Stimulated activated naive B cell treated with anti-CD40 and anti-IgM and Interleukin-4, amounts not matched to agents 10 μg/mL and 1 μg/mL and 100 μg/mL, for 72 hours (primary cell): Measurements from ENCODE around the gene IQCE.

Experiments
- ATAC-seq, 2 donors: fragments of 150-1000 bp; cut with Tn5 transposase; replicated peaks; 2 replicates each; pipeline ENCODE4 v1.10.0; 2021; ENCODE audit warnings: moderate library complexity in 1 of 2
- DNase-seq: peaks from one replicate; pipeline ENCODE4 v3.0.0; 2021
- H3K27ac Mint-ChIP-seq: one replicate; pipeline ENCODE4 v1.8.0; 2022; ENCODE audit warnings: mild to moderate bottlenecking, mixed read lengths
- H3K27me3 Mint-ChIP-seq, 2 donors: one replicate each; pipeline ENCODE4 v1.8.0; 2022; ENCODE audit warnings: mixed read lengths in 2 of 2
- H3K36me3 Mint-ChIP-seq, 2 donors: one replicate each; pipeline ENCODE4 v1.8.0; 2022; ENCODE audit warnings: mixed read lengths in 2 of 2, mild to moderate bottlenecking in 1 of 2
- H3K4me1 Mint-ChIP-seq, 2 donors: one replicate each; pipeline ENCODE4 v1.8.0; 2022; ENCODE audit warnings: mixed read lengths in 2 of 2, mild to moderate bottlenecking in 1 of 2
- H3K4me3 Mint-ChIP-seq, 2 donors: one replicate each; pipeline ENCODE4 v1.8.0; 2022; ENCODE audit warnings: mild to moderate bottlenecking in 2 of 2, mixed read lengths in 2 of 2, moderate library complexity in 1 of 2
- H3K9me3 Mint-ChIP-seq, 2 donors: one replicate each; pipeline ENCODE4 v1.8.0; 2022; ENCODE audit warnings: mixed read lengths in 2 of 2, mild to moderate bottlenecking in 1 of 2

Gene IQCE

DNA sequence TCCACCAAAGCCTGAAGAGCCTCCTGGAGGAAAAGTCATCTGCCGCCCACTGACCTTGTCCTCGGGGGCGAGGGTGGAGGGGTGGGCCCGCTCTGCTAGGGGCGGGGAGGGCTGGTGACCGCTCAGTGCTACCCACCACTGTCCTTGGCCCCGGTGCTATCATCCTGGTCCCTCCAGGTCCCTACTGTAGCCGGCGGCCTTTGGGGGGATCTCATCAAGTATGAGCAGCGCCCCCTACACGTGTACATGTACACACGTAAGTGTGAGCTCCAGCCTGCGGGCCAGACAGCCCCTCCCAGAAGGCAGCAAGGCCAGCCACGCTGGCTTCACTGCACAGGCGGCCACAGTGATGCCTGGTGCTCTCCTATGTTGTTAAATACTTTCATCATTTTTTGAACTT is 92.6 kb downstream of the IQCE start:
- no peaks in the 10 kb centered on the region for H3K27me3 Mint-ChIP-seq
- peaks cover 2 to 13% of the 10 kb centered on the region in 2 donors for H3K4me1 Mint-ChIP-seq
- H3K4me3 Mint-ChIP-seq = no peak overlapping the region
- H3K9me3 Mint-ChIP-seq = no peaks in the 10 kb centered on the region
- ATAC-seq = peak in 1 of 2 donors; percentile 62
- H3K27ac Mint-ChIP-seq = no peak overlapping the region
- DNase-seq = no peak
- peaks cover 31 to 38% of the 10 kb centered on the region in 2 donors for H3K36me3 Mint-ChIP-seq

DNA sequence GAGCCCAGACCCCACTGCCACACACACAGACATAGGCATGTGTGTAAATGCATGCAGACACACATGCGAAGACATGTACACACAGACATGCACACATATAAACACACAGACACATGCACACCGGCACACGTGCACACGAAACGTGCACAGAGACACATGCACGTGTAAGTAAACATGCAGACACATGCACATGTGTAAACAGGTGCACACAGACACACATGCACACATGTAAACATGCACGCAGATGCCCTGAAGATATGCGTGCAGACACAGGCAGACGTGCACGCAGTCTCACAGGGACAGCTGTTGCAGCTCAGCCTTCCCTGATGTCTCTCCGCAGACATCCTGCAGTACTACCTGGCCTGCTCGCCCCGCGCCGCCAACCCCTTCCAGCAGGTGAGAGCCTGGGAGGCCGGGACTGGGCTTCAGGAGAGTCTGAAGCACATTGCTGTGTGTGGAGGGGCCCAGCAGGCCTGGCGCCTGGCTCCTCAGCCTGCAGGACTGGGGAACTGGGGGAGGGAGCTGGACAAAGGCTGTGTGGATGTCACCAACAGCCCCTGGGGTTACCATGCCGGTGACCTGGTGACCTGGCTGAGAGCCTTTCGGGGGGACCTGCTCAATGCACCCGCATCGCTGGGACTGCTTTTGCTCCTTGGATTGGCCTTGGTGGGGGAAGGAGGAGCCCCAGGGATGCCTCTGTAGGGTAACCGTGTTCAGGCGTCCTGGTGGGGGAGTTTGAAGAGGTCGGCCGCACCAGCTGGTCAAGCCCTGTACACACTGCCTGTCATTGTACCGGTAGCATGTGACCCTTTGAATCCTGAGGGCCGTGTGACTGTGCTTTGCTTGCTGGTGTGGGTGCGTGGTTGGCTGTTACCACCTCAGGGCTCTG is 93.3 kb downstream of the IQCE start:
- no peak for DNase-seq
- Mint-ChIP-seq H3K4me1 (peaks cover 3 to 13% of the 10 kb centered on the region in 2 donors), H3K27me3 (no peaks in the 10 kb centered on the region), H3K9me3 (no peaks in the 10 kb centered on the region), H3K4me3 (no peak overlapping the region), H3K36me3 (peaks cover 36 to 37% of the 10 kb centered on the region in 2 donors), H3K27ac (no peak overlapping the region)
- ATAC-seq = no peak

DNA sequence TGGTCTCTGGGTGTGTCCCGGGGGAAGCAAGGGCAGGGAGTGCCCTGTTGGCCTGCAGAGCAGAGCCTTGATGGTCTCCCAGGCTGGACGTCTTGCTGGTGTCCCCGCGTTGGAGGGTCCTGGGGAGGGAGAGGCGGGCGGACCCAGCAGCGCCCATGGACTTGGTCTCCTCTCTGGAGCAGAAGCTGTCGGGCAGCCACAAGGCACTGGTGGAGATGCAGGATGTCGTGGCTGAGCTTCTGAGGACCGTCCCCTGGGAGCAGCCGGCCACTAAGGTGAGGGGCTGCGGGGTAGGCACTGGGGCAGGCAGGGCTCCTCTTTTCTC is 93.9 kb downstream of the IQCE start:
- no peak for ATAC-seq
- Mint-ChIP-seq H3K36me3 (peaks cover 37 to 41% of the 10 kb centered on the region in 2 donors), H3K4me3 (no peak overlapping the region), H3K27ac (no peak overlapping the region), H3K27me3 (no peaks in the 10 kb centered on the region), H3K9me3 (no peaks in the 10 kb centered on the region), H3K4me1 (peaks cover 6 to 13% of the 10 kb centered on the region in 2 donors)
- no peak for DNase-seq

DNA sequence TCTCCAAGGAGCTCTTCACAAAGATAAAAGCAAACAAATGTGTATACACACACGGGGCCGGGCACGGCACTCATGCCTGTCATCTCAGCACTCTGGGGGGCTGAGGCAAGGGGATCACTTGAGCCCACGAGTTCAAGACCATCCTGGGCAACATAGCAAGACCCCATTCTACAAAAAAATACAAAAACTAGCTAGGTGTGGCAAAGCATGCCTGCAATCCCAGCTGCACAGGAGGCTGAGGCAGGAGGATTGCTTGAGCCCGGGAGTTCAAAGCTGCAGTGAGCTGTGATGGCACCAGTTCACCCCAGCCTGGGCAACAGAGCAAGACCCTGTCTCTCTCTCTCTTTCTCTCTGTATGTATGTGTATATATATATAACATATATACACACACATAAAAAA is 95.3 kb downstream of the IQCE start:
- DNase-seq = no peak
- no peaks in the 10 kb centered on the region for H3K9me3 Mint-ChIP-seq
- H3K4me3 Mint-ChIP-seq = no peak overlapping the region

DNA sequence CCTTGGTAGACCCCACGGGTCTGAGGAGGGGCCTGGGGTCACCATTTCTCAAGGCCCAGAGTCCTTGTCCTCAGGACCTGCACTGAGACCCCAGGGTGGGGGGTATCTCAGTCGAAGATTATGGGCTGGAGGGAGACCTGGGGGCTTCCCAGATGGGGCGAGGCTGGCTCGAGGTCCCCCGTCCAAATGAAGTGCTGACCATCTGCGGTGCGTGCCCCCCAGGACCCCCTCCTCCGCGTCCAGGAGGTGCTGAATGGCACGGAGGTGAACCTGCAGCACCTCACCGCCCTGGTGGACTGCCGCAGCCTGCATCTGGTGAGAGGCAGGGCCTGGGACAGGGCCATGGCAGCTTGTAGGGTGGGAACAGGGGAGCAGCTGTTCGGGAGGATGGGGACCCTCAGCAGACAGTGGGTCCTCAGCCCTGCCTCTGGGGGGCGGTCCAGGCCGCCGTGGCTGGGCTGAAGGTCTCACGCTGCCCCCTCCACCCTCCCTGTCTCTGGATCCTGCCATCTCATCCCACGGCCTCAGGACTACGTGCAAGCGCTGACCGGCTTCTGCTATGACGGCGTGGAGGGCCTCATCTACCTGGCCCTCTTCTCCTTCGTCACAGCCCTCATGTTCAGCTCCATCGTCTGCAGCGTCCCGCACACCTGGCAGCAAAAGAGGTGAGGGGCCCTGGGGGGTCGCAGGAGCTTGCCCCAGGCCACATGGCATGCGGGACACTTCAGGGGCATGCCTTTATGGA is 97.3 kb downstream of the IQCE start:
- Mint-ChIP-seq H3K27ac (no peak overlapping the region), H3K27me3 (no peaks in the 10 kb centered on the region), H3K4me3 (no peak overlapping the region), H3K4me1 (peaks cover under 1 to 4% of the 10 kb centered on the region in 2 donors), H3K36me3 (peaks cover 31 to 34% of the 10 kb centered on the region in 2 donors), H3K9me3 (no peaks in the 10 kb centered on the region)
- DNase-seq (no peak), ATAC-seq (no peak)

More for the DNA sequence above, 95.3 kb downstream of the IQCE start:
- Mint-ChIP-seq H3K27me3 (no peaks in the 10 kb centered on the region), H3K27ac (no peak overlapping the region), H3K36me3 (peaks cover 34 to 36% of the 10 kb centered on the region in 2 donors), H3K4me1 (peaks cover 6 to 13% of the 10 kb centered on the region in 2 donors)
- no peak for ATAC-seq

DNA sequence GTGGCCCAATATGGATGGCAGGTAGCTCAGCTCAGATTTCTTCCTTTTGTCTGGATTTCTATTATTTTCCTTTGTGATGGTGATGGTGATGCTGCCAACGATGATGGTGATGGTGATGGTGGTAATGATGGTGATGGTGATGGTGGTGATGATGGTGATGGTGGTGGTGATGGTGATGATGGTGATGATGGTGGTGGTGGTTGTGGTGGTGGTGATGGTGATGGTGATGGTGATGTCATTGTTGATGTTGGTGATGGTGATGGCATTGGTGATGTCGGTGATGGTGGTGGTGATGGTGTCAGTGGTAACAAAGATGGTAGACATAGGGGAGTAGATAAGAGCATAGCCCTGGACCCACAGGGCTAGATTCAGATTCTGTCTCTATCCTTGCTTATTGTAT is 98.4 kb downstream of the IQCE start:
- H3K27ac Mint-ChIP-seq = no peak overlapping the region
- H3K36me3 Mint-ChIP-seq = peaks cover 37 to 39% of the 10 kb centered on the region in 2 donors
- no peaks in the 10 kb centered on the region for H3K27me3 Mint-ChIP-seq
- peaks cover 4 to 8% of the 10 kb centered on the region in 2 donors for H3K4me1 Mint-ChIP-seq
- DNase-seq = no peak
- no peak for ATAC-seq
- no peaks in the 10 kb centered on the region for H3K9me3 Mint-ChIP-seq
- no peak overlapping the region for H3K4me3 Mint-ChIP-seq

DNA sequence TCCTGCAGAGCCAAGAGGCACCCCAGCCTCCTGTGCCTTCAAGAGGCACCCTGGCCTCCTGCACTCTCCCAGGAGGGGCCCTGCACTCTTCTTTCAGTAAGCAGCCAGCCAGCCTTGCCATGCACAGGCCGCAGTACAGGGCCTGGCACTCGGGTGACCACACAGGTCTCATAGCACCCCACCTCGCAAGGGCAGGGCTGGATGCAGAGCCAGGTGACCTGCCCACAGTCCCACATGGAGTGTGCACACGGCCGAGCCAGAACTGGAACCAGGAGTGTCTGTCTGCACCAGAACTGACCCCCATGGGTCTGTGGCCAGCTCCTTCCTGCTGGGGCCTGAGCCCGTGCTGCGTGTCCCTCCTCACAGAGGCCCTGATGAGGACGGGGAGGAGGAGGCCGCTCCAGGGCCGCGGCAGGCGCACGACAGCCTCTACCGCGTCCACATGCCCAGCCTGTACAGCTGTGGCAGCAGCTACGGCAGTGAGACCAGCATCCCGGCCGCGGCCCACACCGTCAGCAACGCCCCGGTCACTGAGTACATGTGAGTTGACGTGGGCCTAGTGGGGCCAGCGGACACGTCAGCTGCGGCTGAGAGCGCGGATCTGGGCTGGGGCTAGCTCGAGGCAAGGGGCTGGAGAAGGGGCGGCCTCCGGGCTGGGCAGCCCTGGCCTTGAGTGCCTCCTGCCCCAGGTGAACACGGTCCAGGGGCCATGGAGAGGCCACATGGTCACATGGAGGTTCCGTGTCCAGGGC is 99.3 kb downstream of the IQCE start:
- Mint-ChIP-seq H3K27me3 (no peaks in the 10 kb centered on the region), H3K4me3 (no peak overlapping the region), H3K4me1 (peaks cover 6 to 8% of the 10 kb centered on the region in 2 donors)

DNA sequence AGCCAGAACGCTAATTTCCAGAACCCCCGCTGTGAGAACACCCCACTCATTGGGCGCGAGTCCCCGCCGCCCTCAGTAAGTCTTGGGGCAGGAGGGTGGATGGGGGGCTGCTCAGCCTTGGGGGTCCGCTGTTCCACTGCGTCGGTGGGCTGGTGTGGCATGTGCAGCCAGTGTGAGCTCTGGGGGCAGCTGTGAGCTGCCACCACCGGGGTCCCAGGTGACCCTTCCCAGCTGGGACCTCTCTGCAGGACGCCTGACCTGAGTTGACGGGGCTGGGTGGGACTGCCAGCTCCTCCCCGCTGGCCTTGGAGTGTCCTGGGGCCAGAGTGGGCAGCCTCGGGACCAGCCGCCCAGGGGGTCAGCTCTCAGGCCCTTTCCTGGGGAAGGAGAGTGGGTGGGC is 100.2 kb downstream of the IQCE start:
- no peaks in the 10 kb centered on the region for H3K9me3 Mint-ChIP-seq
- DNase-seq (no peak), ATAC-seq (no peak)
- H3K36me3 Mint-ChIP-seq = peaks cover 39 to 42% of the 10 kb centered on the region in 2 donors
- H3K27ac Mint-ChIP-seq = no peak overlapping the region
- H3K27me3 Mint-ChIP-seq = no peaks in the 10 kb centered on the region
- H3K4me3 Mint-ChIP-seq = no peak overlapping the region
- peaks cover 6 to 10% of the 10 kb centered on the region in 2 donors for H3K4me1 Mint-ChIP-seq

More for the DNA sequence above, 99.3 kb downstream of the IQCE start:
- Mint-ChIP-seq H3K9me3 (no peaks in the 10 kb centered on the region), H3K36me3 (peaks cover 37 to 39% of the 10 kb centered on the region in 2 donors), H3K27ac (no peak overlapping the region)
- ATAC-seq = no peak
- no peak for DNase-seq

DNA sequence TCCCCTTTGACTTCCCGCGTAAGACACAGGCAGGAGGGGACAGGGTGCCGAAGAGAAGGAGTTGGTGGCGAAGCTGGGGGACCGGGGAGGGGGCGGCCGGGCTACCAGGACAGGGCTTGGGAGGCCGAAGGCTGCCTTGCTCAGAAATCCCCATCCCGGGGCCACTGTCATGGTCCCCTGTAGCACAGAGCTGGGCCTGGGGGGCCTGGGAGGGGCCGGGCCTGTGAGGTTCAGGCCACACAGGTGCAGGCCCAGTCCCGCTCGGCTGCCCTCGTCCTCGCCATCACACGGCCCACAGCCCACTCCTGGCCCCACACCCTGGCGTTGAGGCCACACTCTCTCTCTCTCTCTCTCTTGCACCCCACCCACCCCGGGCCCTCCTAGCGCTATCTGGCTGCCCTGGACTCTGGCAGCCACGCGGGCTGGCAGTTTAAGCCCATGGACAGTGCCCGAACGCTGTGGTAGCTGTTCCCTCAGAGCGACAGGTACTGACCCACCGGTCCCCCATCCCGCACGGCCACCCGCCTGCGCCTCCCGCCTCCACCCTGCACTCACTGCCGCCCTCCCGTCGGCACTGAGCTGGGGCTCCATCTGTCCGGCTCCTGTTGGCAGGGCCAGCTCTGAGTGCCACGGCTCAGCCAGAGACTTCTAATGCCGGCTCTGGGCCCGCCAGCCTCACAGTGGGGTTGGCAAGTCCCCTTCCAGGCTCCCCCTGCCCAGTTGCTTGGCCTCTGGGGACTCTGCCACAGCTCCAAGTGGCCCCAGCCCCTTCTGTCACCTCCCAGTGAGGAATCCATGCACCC is 101.0 kb downstream of the IQCE start:
- Mint-ChIP-seq H3K36me3 (peaks cover 41 to 45% of the 10 kb centered on the region in 2 donors), H3K27ac (peak overlapping the region; percentile 25), H3K27me3 (no peaks in the 10 kb centered on the region), H3K9me3 (no peaks in the 10 kb centered on the region), H3K4me1 (peaks cover 6 to 16% of the 10 kb centered on the region in 2 donors), H3K4me3 (no peak overlapping the region)
- no peak for ATAC-seq
- DNase-seq = no peak

DNA sequence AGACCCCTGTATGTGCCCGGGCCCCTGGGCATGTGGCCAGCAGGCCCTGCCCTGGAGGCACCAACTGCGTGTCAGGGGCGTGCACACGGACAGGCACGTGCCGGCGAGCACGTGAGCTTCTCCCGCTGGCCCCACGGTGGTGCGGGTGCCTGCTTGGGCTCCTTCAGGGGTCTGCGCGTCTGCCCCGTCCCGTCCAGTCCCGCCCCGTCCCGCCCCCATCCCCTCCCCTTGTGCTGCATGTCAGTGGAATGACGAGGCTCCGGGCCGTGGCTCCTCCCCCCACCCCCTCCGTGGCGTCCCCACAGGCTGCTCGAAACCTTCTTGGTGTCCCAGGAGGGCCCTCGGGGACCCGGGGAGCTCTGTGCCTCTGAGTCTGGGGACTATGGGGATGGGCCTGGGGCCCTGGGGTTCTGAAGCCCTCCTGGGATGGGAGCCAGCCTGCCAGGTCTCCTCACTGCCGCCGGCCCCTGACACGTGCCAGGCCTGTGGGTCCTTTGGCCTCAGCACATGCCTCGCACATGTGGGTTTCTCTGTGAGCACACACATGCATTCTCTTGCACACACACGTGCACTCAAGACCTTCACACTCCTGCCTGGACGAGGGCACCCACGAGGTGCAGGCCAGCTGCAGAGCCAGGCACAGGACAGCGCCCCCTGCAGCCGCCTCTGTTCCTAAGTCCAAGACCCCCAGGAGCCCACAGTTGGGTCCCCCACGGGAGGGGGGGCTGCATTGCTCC is 101.7 kb downstream of the IQCE start:
- H3K4me1 Mint-ChIP-seq = peaks cover 10 to 20% of the 10 kb centered on the region in 2 donors
- ATAC-seq = no peak
- peak overlapping the region; percentile 42 for H3K27ac Mint-ChIP-seq
- no peaks in the 10 kb centered on the region for H3K9me3 Mint-ChIP-seq
- no peaks in the 10 kb centered on the region for H3K27me3 Mint-ChIP-seq
- no peak overlapping the region for H3K4me3 Mint-ChIP-seq
- peaks cover 41 to 43% of the 10 kb centered on the region in 2 donors for H3K36me3 Mint-ChIP-seq
- DNase-seq = no peak

DNA sequence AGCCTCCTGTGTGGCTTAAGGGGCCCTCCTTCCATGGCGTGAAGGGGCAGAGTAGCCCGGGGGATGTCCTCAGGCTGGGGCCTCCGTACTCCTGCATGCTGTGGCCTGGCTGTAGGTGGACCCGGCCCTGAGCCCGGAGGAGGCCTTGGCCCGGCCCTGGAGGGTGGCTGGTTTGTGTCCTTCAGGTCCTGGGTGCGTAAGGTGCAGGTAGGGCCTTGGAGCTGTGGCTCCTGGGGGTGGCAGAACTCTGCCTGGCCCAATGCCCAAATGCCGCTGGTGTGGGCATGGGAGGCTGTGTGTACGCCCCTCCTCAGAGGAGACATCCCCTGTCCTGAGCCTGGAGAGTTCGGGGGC is 102.3 kb downstream of the IQCE start:
- H3K4me3 Mint-ChIP-seq = no peak overlapping the region
- DNase-seq (no peak), ATAC-seq (no peak)
- H3K9me3 Mint-ChIP-seq = no peaks in the 10 kb centered on the region
- H3K36me3 Mint-ChIP-seq = peaks cover 41 to 43% of the 10 kb centered on the region in 2 donors
- H3K27me3 Mint-ChIP-seq = no peaks in the 10 kb centered on the region
- peaks cover 10 to 23% of the 10 kb centered on the region in 2 donors for H3K4me1 Mint-ChIP-seq
- H3K27ac Mint-ChIP-seq = no peak overlapping the region

DNA sequence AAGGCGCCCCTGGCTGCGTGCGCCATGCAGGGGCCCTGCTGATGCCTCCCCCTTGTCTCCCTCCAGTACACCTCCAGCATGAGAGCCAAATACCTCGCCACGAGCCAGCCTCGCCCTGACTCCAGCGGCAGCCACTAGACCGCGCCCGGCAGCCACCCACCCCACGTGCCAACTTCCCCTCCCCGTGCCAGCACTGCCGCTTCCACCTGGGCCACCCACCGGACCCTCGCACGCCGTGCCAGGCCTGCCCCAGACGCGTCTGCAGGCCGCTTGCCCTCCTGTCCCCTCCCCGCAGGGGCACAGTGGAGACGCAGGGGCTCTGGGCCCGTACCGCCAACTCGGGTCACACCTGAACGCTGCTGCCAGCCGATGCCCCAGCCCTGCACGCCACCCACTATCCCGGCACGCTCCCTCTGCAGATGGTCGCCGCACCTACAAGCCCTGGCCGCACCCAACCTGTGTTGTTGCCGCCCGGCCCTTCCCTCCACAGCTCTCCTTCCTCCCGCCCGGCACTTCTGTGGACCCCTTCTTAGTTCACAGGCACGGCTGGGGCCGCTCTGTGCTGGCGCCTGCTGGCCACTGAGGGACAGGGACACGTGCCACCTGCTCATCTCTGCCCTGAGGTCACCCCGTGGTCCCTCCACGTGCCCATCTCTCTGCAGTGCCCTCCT is 103.0 kb downstream of the IQCE start:
- Mint-ChIP-seq H3K4me3 (no peak overlapping the region), H3K4me1 (peaks cover 10 to 23% of the 10 kb centered on the region in 2 donors), H3K9me3 (no peaks in the 10 kb centered on the region), H3K36me3 (peaks cover 36 to 43% of the 10 kb centered on the region in 2 donors), H3K27ac (no peak overlapping the region), H3K27me3 (no peaks in the 10 kb centered on the region)
- ATAC-seq = peak in 1 of 2 donors; percentile 15
- no peak for DNase-seq
